K562 (cell line): ENCODE results near the gene WIF1.

ENCODE experiments used
- EZH2 ChIP-seq: IDR thresholded peaks from 2 replicates; pipeline ENCODE4 v1.6.1; 2012; ENCODE audit warnings: low read depth, mild to moderate bottlenecking, inconsistent platforms, low read length, borderline replicate concordance
- GATA2 ChIP-seq: sonication (generic); formaldehyde crosslinking; IDR thresholded peaks from 2 replicates; pipeline ENCODE4 v1.4.0; 2020; ENCODE audit warnings: mild to moderate bottlenecking, missing genetic modification reagents
- HNRNPUL1 ChIP-seq: fragments of 200-400 bp; formaldehyde crosslinking; IDR thresholded peaks from 2 replicates; pipeline ENCODE4 v1.6.1; 2017; ENCODE audit warnings: low read length
- KLF1 ChIP-seq: fragments of 450-650 bp; IDR thresholded peaks from 2 replicates; pipeline ENCODE4 v1.6.1; 2016; ENCODE audit warnings: missing genetic modification characterization, missing compliant biosample characterization
- MCM5 ChIP-seq: fragments of 450-650 bp; IDR thresholded peaks from 2 replicates; pipeline ENCODE4 v1.6.1; 2016; ENCODE audit warnings: low read depth
- SP2 ChIP-seq: IDR thresholded peaks from 2 replicates; pipeline ENCODE4 v1.6.1; 2011; ENCODE audit warnings: mild to moderate bottlenecking, low read depth, low read length, moderate library complexity; ENCODE audit not compliant: poor library complexity, severe bottlenecking; ENCODE audit errors: extremely low read depth
- SPI1 ChIP-seq: IDR thresholded peaks from 2 replicates; pipeline ENCODE4 v1.6.1; 2011; ENCODE audit warnings: low read depth, low read length, control low read depth, borderline replicate concordance
- TCF3 ChIP-seq: sonication (generic); formaldehyde crosslinking; IDR thresholded peaks from 2 replicates; pipeline ENCODE4 v1.4.0; 2020; ENCODE audit warnings: mild to moderate bottlenecking, missing genetic modification reagents
- YY1 ChIP-seq, 3 experiments: IDR thresholded peaks; 2 replicates each; pipeline ENCODE4 v1.6.1; 2011; ENCODE audit warnings: low read length in 2 of 3, mild to moderate bottlenecking in 2 of 3, moderate library complexity in 2 of 3, borderline replicate concordance in 1 of 3, control low read depth in 1 of 3, low read depth in 1 of 3; ENCODE audit not compliant: insufficient read depth in 3 of 3, insufficient replicate concordance in 2 of 3, control insufficient read depth in 1 of 3, insufficient read length in 1 of 3; ENCODE audit errors: extremely low read depth in 1 of 3
- ZNF282 ChIP-seq: sonication (generic); formaldehyde crosslinking; IDR thresholded peaks from 2 replicates; pipeline ENCODE4 v1.8.1; 2023; ENCODE audit warnings: missing genetic modification reagents
- ZNF785 ChIP-seq: fragments of 250-450 bp; sonication (Bioruptor Pico); IDR thresholded peaks from 2 replicates; pipeline ENCODE4 v1.4.0; 2020; ENCODE audit warnings: mild to moderate bottlenecking
- ZZZ3 ChIP-seq: fragments of 450-650 bp; IDR thresholded peaks from 2 replicates; pipeline ENCODE4 v1.6.1; 2016; ENCODE audit warnings: antibody characterized with exemption, mild to moderate bottlenecking, moderate library complexity
- TF ChIP-seq, protein P1 (sequence below), 3 experiments: IDR thresholded peaks in 2 of 3; conservative IDR thresholded peaks in 1 of 3; 2 replicates each; pipeline ENCODE4 v1.5.1; 2011 to 2012; ENCODE audit warnings: low read length in 3 of 3, mild to moderate bottlenecking in 3 of 3, control low read depth in 2 of 3, improper control_type of control experiment in 1 of 3, inconsistent platforms in 1 of 3, low read depth in 1 of 3, mixed read lengths in 1 of 3, moderate library complexity in 1 of 3; ENCODE audit not compliant: insufficient read depth in 2 of 3

DNA sequence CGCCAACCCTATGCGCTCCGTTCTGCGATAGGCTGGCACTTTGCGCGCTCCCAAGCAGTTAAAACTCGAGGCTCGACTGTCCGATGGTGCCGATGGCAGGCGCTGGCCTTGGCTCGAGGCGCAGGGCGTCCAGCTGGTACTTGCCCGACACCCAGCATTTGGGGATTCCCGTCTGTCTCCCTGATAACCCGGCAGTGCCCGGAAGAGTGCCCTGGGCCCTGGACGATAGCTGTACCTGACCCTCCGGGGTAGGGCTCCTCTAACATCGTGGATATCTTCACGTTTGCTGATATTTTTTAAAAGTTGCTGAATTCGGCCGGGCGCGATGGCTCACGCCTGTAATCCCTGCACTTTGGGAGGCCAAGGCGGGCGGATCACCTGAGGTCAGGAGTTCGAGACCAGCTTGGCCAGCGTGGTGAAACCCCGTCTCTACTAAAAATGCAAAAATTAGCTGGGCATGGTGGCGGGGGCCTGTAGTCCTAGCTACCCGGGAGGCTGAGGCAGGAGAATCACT is 908 bp upstream of the WIF1 start:
- no peak for TF ChIP-seq SPI1
- TF ChIP-seq KLF1 (tag): no peak
- no peak for TF ChIP-seq EZH2
- no peak for TF ChIP-seq ZNF785 (CRISPR knock-in tag)
- no peak for TF ChIP-seq TCF3
- TF ChIP-seq HNRNPUL1: no peak
- TF ChIP-seq MCM5: no peak
- TF ChIP-seq ZNF282 (CRISPR knock-in tag): no peak
- no peak for TF ChIP-seq GATA2 (CRISPR knock-in tag)
- TF ChIP-seq ZZZ3: no peak
- TF ChIP-seq SP2: no peak
- TF ChIP-seq, protein P1, sequence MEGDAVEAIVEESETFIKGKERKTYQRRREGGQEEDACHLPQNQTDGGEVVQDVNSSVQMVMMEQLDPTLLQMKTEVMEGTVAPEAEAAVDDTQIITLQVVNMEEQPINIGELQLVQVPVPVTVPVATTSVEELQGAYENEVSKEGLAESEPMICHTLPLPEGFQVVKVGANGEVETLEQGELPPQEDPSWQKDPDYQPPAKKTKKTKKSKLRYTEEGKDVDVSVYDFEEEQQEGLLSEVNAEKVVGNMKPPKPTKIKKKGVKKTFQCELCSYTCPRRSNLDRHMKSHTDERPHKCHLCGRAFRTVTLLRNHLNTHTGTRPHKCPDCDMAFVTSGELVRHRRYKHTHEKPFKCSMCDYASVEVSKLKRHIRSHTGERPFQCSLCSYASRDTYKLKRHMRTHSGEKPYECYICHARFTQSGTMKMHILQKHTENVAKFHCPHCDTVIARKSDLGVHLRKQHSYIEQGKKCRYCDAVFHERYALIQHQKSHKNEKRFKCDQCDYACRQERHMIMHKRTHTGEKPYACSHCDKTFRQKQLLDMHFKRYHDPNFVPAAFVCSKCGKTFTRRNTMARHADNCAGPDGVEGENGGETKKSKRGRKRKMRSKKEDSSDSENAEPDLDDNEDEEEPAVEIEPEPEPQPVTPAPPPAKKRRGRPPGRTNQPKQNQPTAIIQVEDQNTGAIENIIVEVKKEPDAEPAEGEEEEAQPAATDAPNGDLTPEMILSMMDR (IDR thresholded peaks at IDR 0.05 in 2 of 3, conservative IDR thresholded peaks at IDR 0.05 in 1 of 3; ENCODE audit: insufficient read depth in 2 of 3, low read depth in 1 of 3, low read length in 3 of 3): no peak
- no peak for TF ChIP-seq YY1 (IDR thresholded peaks at IDR 0.05; ENCODE audit: borderline replicate concordance in 1 of 3, control insufficient read depth in 1 of 3, extremely low read depth in 1 of 3, insufficient read depth in 3 of 3, insufficient read length in 1 of 3, insufficient replicate concordance in 2 of 3, low read depth in 1 of 3, low read length in 2 of 3)
